H1 (cell line): ENCODE measurements around the gene POLR3A. TPM values are rescaled to one million over a fixed set of nuclear protein-coding genes. Genes with fewer than 3 reads are reported as not detected.

Experiments
- CTCF ChIA-PET: fragments of 300-600 bp; sonication (Branson Sonifier 250); formaldehyde crosslinking; loops from one replicate; lab custom pipeline; 2021; ENCODE audit not compliant: partially characterized antibody; lab: Charles Lee
- POLR2A ChIA-PET: fragments of 300-600 bp; sonication (Branson Sonifier 250); formaldehyde crosslinking; loops from one replicate; lab custom pipeline; 2021; ENCODE audit warnings: inconsistent platforms; ENCODE audit not compliant: partially characterized antibody; lab: Charles Lee
- DNase-seq, 2 experiments: peaks; one replicate each; pipeline versions ENCODE4 v3.0.0 to v3.0.0-alpha.2; 2010 to 2022; ENCODE audit warnings: low spot score in 2 of 2, low read depth in 1 of 2, mixed read lengths in 1 of 2
- FAIRE-seq: peaks from 2 replicates; lab custom pipeline; 2011; peaks lifted over from hg19 to GRCh38; lab: Jason Lieb, UNC
- H2AFZ ChIP-seq: 2 replicates; pipeline ENCODE4 v1.8.1; 2012; ENCODE audit warnings: low read length, inconsistent platforms
- H2AK5ac ChIP-seq: 2 replicates; pipeline ENCODE4 v1.6.1; 2013; ENCODE audit warnings: low read depth, low read length
- H2BK120ac ChIP-seq: replicated peaks from 2 replicates; pipeline ENCODE3; 2013; ENCODE audit warnings: low read depth, low read length, inconsistent platforms
- H2BK12ac ChIP-seq: 2 replicates; pipeline ENCODE4 v1.6.1; 2013; ENCODE audit warnings: low read depth, low read length
- H2BK15ac ChIP-seq: 2 replicates; pipeline ENCODE4 v1.6.1; 2013; ENCODE audit warnings: low read length
- H2BK20ac ChIP-seq: 2 replicates; pipeline ENCODE4 v1.6.1; 2013; ENCODE audit warnings: low read length
- H2BK5ac ChIP-seq: 2 replicates; pipeline ENCODE4 v1.6.1; 2013; ENCODE audit warnings: low read depth, low read length
- H3K14ac ChIP-seq: 2 replicates; pipeline ENCODE4 v1.6.1; 2013; ENCODE audit warnings: inconsistent platforms; ENCODE audit not compliant: insufficient read length
- H3K18ac ChIP-seq: 2 replicates; pipeline ENCODE4 v1.6.1; 2013; ENCODE audit warnings: low read length; ENCODE audit errors: extremely low read depth
- H3K23ac ChIP-seq: 2 replicates; pipeline ENCODE4 v1.6.1; 2013; ENCODE audit warnings: inconsistent platforms; ENCODE audit not compliant: insufficient read length
- H3K23me2 ChIP-seq: 2 replicates; pipeline ENCODE4 v1.6.1; 2013; ENCODE audit warnings: low read depth, low read length
- H3K27ac ChIP-seq: 2 replicates; pipeline ENCODE4 v1.6.1; 2011; ENCODE audit warnings: low read depth, low read length, inconsistent platforms
- H3K27me3 ChIP-seq, 4 experiments: replicated peaks in 1 of 4; 1 replicate in 1 of 4; 2 replicates in 3 of 4; pipeline versions ENCODE4 v1.6.1 to v1.8.1; 2011 to 2013; ENCODE audit warnings: low read length in 3 of 4, mild to moderate bottlenecking in 3 of 4, inconsistent platforms in 2 of 4, mixed read lengths in 2 of 4, moderate library complexity in 1 of 4; ENCODE audit not compliant: control insufficient read depth in 3 of 4, insufficient read depth in 3 of 4; ENCODE audit errors: extremely low read depth in 1 of 4
- H3K36me3 ChIP-seq, 4 experiments: 2 replicates each; pipeline versions ENCODE4 v1.6.1 to v1.8.1; 2011 to 2013; ENCODE audit warnings: mild to moderate bottlenecking in 4 of 4, low read length in 3 of 4, moderate library complexity in 2 of 4, control low read depth in 1 of 4, inconsistent platforms in 1 of 4; ENCODE audit not compliant: insufficient read depth in 4 of 4, control insufficient read depth in 2 of 4
- H3K4ac ChIP-seq: replicated peaks from 2 replicates; pipeline ENCODE3; 2013; ENCODE audit warnings: low read length, low read depth, mixed read lengths, inconsistent platforms; ENCODE audit not compliant: insufficient read length
- H3K4me1 ChIP-seq, 4 experiments: replicated peaks in 1 of 4; 1 replicate in 1 of 4; 2 replicates in 3 of 4; pipeline versions ENCODE4 v1.6.1 to v1.8.1; 2011 to 2013; ENCODE audit warnings: low read length in 3 of 4, inconsistent platforms in 2 of 4, mixed read lengths in 1 of 4; ENCODE audit not compliant: insufficient read depth in 4 of 4, control insufficient read depth in 3 of 4
- H3K4me2 ChIP-seq, 2 experiments: 2 replicates each; pipeline versions ENCODE4 v1.6.1 to v1.8.1; 2011 to 2013; ENCODE audit warnings: low read depth in 2 of 2, low read length in 2 of 2, control low read depth in 1 of 2, inconsistent platforms in 1 of 2, mild to moderate bottlenecking in 1 of 2; ENCODE audit not compliant: insufficient read depth in 1 of 2
- H3K4me3 ChIP-seq, 4 experiments: fragments of 200-600, 300-600 bp in 1 of 4; sonication (generic), shearing (Covaris generic), sonication (Bioruptor Twin) in 1 of 4; 2 replicates each; pipeline versions ENCODE4 v1.5.1 to v1.8.1; 2011 to 2016; ENCODE audit warnings: low read length in 4 of 4, low read depth in 3 of 4, control low read depth in 2 of 4, inconsistent platforms in 2 of 4, mild to moderate bottlenecking in 2 of 4, mixed read lengths in 1 of 4, moderate library complexity in 1 of 4; ENCODE audit not compliant: insufficient read depth in 2 of 4; ENCODE audit errors: extremely low read depth in 1 of 4
- H3K56ac ChIP-seq: replicated peaks from 2 replicates; pipeline ENCODE3; 2013; ENCODE audit warnings: low read depth, mild to moderate bottlenecking, mixed read lengths, low read length, inconsistent platforms; ENCODE audit not compliant: insufficient read length
- H3K79me1 ChIP-seq: 2 replicates; pipeline ENCODE4 v1.6.1; 2013; ENCODE audit warnings: low read depth, low read length, control low read depth
- H3K79me2 ChIP-seq, 2 experiments: 2 replicates each; pipeline versions ENCODE4 v1.6.1 to v1.8.1; 2012 to 2013; ENCODE audit warnings: low read length in 2 of 2, mild to moderate bottlenecking in 2 of 2, inconsistent platforms in 1 of 2; ENCODE audit not compliant: insufficient read depth in 2 of 2, control insufficient read depth in 1 of 2
- H3K9ac ChIP-seq, 4 experiments: replicated peaks in 1 of 4; 1 replicate in 1 of 4; 2 replicates in 3 of 4; pipeline versions ENCODE4 v1.6.1 to v1.8.1; 2011 to 2013; ENCODE audit warnings: low read depth in 3 of 4, low read length in 3 of 4, control low read depth in 2 of 4, mild to moderate bottlenecking in 2 of 4, moderate library complexity in 2 of 4, inconsistent platforms in 1 of 4; ENCODE audit errors: extremely low read depth in 1 of 4
- H3K9me3 ChIP-seq, 2 experiments: 2 replicates each; pipeline versions ENCODE4 v1.6.1 to v1.8.1; 2012 to 2013; ENCODE audit warnings: mild to moderate bottlenecking in 2 of 2, moderate library complexity in 2 of 2, control low read depth in 1 of 2, inconsistent platforms in 1 of 2, low read depth in 1 of 2, low read length in 1 of 2, mixed read lengths in 1 of 2; ENCODE audit not compliant: insufficient read depth in 2 of 2
- H4K20me1 ChIP-seq, 2 experiments: replicated peaks in 1 of 2; 2 replicates each; pipeline versions ENCODE3 to v1.8.1; 2011 to 2013; ENCODE audit warnings: inconsistent platforms in 2 of 2, low read length in 2 of 2, mild to moderate bottlenecking in 1 of 2; ENCODE audit not compliant: insufficient read depth in 2 of 2, control insufficient read depth in 1 of 2
- H4K5ac ChIP-seq: 2 replicates; pipeline ENCODE4 v1.6.1; 2013; ENCODE audit warnings: low read length, low read depth, mixed read lengths, inconsistent platforms; ENCODE audit not compliant: insufficient read length
- H4K8ac ChIP-seq: 2 replicates; pipeline ENCODE4 v1.8.0; 2013; ENCODE audit warnings: mild to moderate bottlenecking, moderate library complexity, low read length, inconsistent platforms; ENCODE audit not compliant: insufficient read depth; ENCODE audit errors: extremely low read depth
- H4K91ac ChIP-seq: replicated peaks from 2 replicates; pipeline ENCODE3; 2013; ENCODE audit warnings: low read length, mixed read lengths, inconsistent platforms; ENCODE audit not compliant: insufficient read length
- ATF2 ChIP-seq: IDR thresholded peaks from 2 replicates; pipeline ENCODE4 v1.6.1; 2012; ENCODE audit warnings: low read length, inconsistent platforms
- CTCF ChIP-seq, 3 experiments: IDR thresholded peaks; 1 replicate in 2 of 3; 2 replicates in 1 of 3; pipeline versions ENCODE4 v1.5.1 to v1.6.1; 2011; ENCODE audit warnings: low read length in 3 of 3, mild to moderate bottlenecking in 3 of 3, inconsistent platforms in 2 of 3, low read depth in 1 of 3, moderate library complexity in 1 of 3; ENCODE audit not compliant: insufficient read depth in 1 of 3; ENCODE audit errors: control extremely low read depth in 1 of 3
- MAX ChIP-seq: IDR thresholded peaks from 2 replicates; pipeline ENCODE4 v1.6.1; 2012; ENCODE audit warnings: inconsistent platforms
- RBBP5 ChIP-seq: IDR thresholded peaks from 2 replicates; pipeline ENCODE4 v1.7.1; 2012; ENCODE audit warnings: low read depth, mild to moderate bottlenecking, inconsistent platforms, low read length, moderate library complexity, borderline replicate concordance
- SIX5 ChIP-seq: IDR thresholded peaks from 2 replicates; pipeline ENCODE4 v1.6.1; 2011; ENCODE audit warnings: mild to moderate bottlenecking, low read depth, low read length
- SP4 ChIP-seq: IDR thresholded peaks from 2 replicates; pipeline ENCODE4 v1.6.1; 2012; ENCODE audit warnings: low read length, inconsistent platforms
- WGBS, 2 experiments: shearing (Covaris generic) in 1 of 2; methylation state at CpG; one replicate each; pipeline versions ENCODE4 v1.1.6 to v1.1.7; 2013 to 2015; ENCODE audit warnings: low lambda C conversion rate in 2 of 2, mixed read lengths in 2 of 2, inconsistent platforms in 1 of 2, low coverage in 1 of 2, missing lambda C conversion rate in 1 of 2; ENCODE audit not compliant: insufficient replicate concordance in 2 of 2, insufficient coverage in 1 of 2, insufficient read length in 1 of 2; ENCODE audit errors: extremely low coverage in 1 of 2, missing lambda C conversion rate in 1 of 2; 5-methylcytosine and 5-hydroxymethylcytosine counted together
- polyA plus RNA-seq, 7 experiments: library from polyadenylated mRNA; depleted of rRNA in 3 of 7; stranded (reverse) in 5 of 7; unstranded in 2 of 7; fragments of >200 nt in 5 of 7; fragments of 200-250 nt in 2 of 7; gene quantifications; 1 replicate in 5 of 7; 2 replicates in 1 of 7; 4 replicates in 1 of 7; pipeline versions ENCODE4 v1.2.1 to v1.2.3, GENCODE V29; 2011 to 2013; ENCODE audit warnings: missing spikeins in 2 of 7, mixed read lengths in 2 of 7
- total RNA-seq: library from RNA; stranded (reverse); fragmentation: NEBNext Ultra II Directional; extraction: Animal tissue kit (Norgen Biotek cat#: 25700); gene quantifications from 2 replicates; pipeline ENCODE4 v1.2.1, GENCODE V29; 2021

Gene POLR3A
- total and polyA plus RNA-seq, 2 of the 8 experiments (the other 6 are each of a cell fraction or from before 2014, with no cell fraction given): 11.3 to 38.6 TPM

GRCh38 chr10:78028438-78029268 is 662 bp downstream of the POLR3A start:
- Histone ChIP-seq H3K79me2 (peaks cover 8 to 31% of the 10 kb centered on the region in 2 experiments), H4K20me1 (peaks cover 0 to 11% of the 10 kb centered on the region in 2 experiments), H3K27me3 (no peaks in the 10 kb centered on the region), H2AFZ (peak overlapping the region; percentile 66; the same call in 1 of the 2 replicates), H3K4me1 (no peaks in the 10 kb centered on the region), H2BK12ac (no peak overlapping the region), H2BK120ac (no peak overlapping the region), H4K5ac (peak overlapping the region; percentile 82), H3K56ac (peak overlapping the region; percentile 72), H3K9ac (peak overlapping the region; percentile 61 to 87 (median 72)), H3K4me3 (peak overlapping the region; percentile 75 to 89 (median 82)), H4K91ac (peak overlapping the region; percentile 79), H4K8ac (peak overlapping the region; percentile 83; the same call in 1 of the 2 replicates), H3K23me2 (peaks cover 7% of the 10 kb centered on the region), H2AK5ac (no peak overlapping the region), H3K4me2 (peak overlapping the region; percentile 79 to 83), H3K23ac (no peak overlapping the region), H2BK20ac (no peak overlapping the region), H3K9me3 (no peaks in the 10 kb centered on the region), H3K27ac (no peak overlapping the region; the same call in 1 of the 2 replicates), H3K79me1 (peaks cover 9% of the 10 kb centered on the region; the same call in 1 of the 2 replicates), H3K36me3 (peaks cover 15 to 28% (median 26%) of the 10 kb centered on the region in 4 experiments), H3K14ac (no peak overlapping the region), H3K4ac (peak overlapping the region; percentile 66), H2BK15ac (no peak overlapping the region), H3K18ac (peak overlapping the region; percentile 91; the same call in 1 of the 2 replicates), H2BK5ac (peak overlapping the region; percentile 92; the same call in 1 of the 2 replicates)
- ChIA-PET POLR2A (interaction anchor here (0.8 to 4.1 kb wide), 5 partner anchors 13 to 138 kb away, joined by 3 to 41 read pairs (median 3); no protein-coding TSS in a partner anchor), CTCF (interaction anchor here (0.6 to 2.8 kb wide), 8 partner anchors 8 to 1169 kb away, joined by 3 to 10 read pairs (median 3); no protein-coding TSS in a partner anchor)
- 51% methylated on average over 36 of the region's 36 CpGs; no CpG with 5 or more reads in 1 of the 2 experiments for WGBS, 2 experiments
- FAIRE-seq (no peak), DNase-seq (no peak)
- TF ChIP-seq RBBP5 (no peak), MAX (no peak), ATF2 (no peak), SIX5 (no peak), CTCF (IDR thresholded peaks at IDR 0.05; ENCODE audit: control extremely low read depth in 1 of 3, insufficient read depth in 1 of 3, low read depth in 1 of 3, low read length in 3 of 3) (peak; percentile 12 to 21 (median 16); a peak in 3 of 4 replicates), SP4 (no peak)
